Liver (tissue), 9 donors: ENCODE measurements around the gene PNMT. TPM values are rescaled to one million over a fixed set of nuclear protein-coding genes. Genes with fewer than 3 reads are reported as not detected.

Experiments
- DNase-seq: peaks from one replicate; pipeline ENCODE4 v3.0.0-alpha.2; 2017; ENCODE audit warnings: low spot score
- H3K27ac ChIP-seq, 2 donors: one replicate each; pipeline ENCODE4 v1.7.0; 2013; ENCODE audit warnings: inconsistent platforms in 2 of 2, low read length in 2 of 2, control low read depth in 1 of 2, low read depth in 1 of 2, mild to moderate bottlenecking in 1 of 2
- H3K27me3 ChIP-seq, 4 donors: one replicate each; pipeline versions ENCODE4 v1.6.1 to v1.7.0; 2013; ENCODE audit warnings: low read length in 3 of 4, inconsistent platforms in 1 of 4, mild to moderate bottlenecking in 1 of 4, moderate library complexity in 1 of 4; ENCODE audit not compliant: control insufficient read depth in 4 of 4, insufficient read depth in 4 of 4
- H3K36me3 ChIP-seq, 4 donors: one replicate each; pipeline versions ENCODE4 v1.6.1 to v1.7.0; 2013; ENCODE audit warnings: low read length in 3 of 4, mild to moderate bottlenecking in 3 of 4, low read depth in 1 of 4, moderate library complexity in 1 of 4; ENCODE audit not compliant: control insufficient read depth in 4 of 4, insufficient read depth in 3 of 4
- H3K4me1 ChIP-seq, 4 donors: one replicate each; pipeline versions ENCODE4 v1.6.1 to v1.7.0; 2013; ENCODE audit warnings: low read length in 3 of 4, mild to moderate bottlenecking in 3 of 4, moderate library complexity in 1 of 4; ENCODE audit not compliant: control insufficient read depth in 4 of 4, insufficient read depth in 4 of 4
- H3K4me3 ChIP-seq, 3 donors: one replicate each; pipeline versions ENCODE4 v1.6.1 to v1.7.0; 2013; ENCODE audit warnings: low read length in 3 of 3, control low read depth in 1 of 3, low read depth in 1 of 3, mild to moderate bottlenecking in 1 of 3
- H3K9ac ChIP-seq, 2 donors: one replicate each; pipeline ENCODE4 v1.7.0; 2013; ENCODE audit warnings: low read length in 2 of 2, mild to moderate bottlenecking in 2 of 2, moderate library complexity in 2 of 2, control low read depth in 1 of 2, low read depth in 1 of 2
- H3K9me3 ChIP-seq, 4 donors: one replicate each; pipeline versions ENCODE4 v1.6.1 to v1.7.0; 2013; ENCODE audit warnings: low read length in 3 of 4; ENCODE audit not compliant: control insufficient read depth in 4 of 4
- ATF3 ChIP-seq: IDR thresholded peaks from 2 replicates; pipeline ENCODE4 v1.6.1; 2016; ENCODE audit warnings: antibody characterized with exemption
- CTCF ChIP-seq: fragments of 150-350 bp; IDR thresholded peaks from 2 replicates; pipeline ENCODE4 v1.5.1; 2017; ENCODE audit warnings: improper control_type of control experiment, low read depth, low read length; ENCODE audit not compliant: missing input control
- EGR1 ChIP-seq, 2 donors: IDR thresholded peaks; 2 replicates each; pipeline ENCODE4 v1.6.1; 2016 to 2018; ENCODE audit warnings: antibody characterized with exemption in 2 of 2, low read depth in 2 of 2
- FOXA1 ChIP-seq: IDR thresholded peaks from 2 replicates; pipeline ENCODE4 v1.6.1; 2016; ENCODE audit warnings: antibody characterized with exemption
- FOXA2 ChIP-seq: IDR thresholded peaks from 2 replicates; pipeline ENCODE4 v1.6.1; 2016; ENCODE audit warnings: antibody characterized with exemption
- GABPA ChIP-seq, 2 donors: IDR thresholded peaks in 1 of 2; conservative IDR thresholded peaks in 1 of 2; 2 replicates each; pipeline ENCODE4 v1.6.1; 2016; ENCODE audit warnings: antibody characterized with exemption in 2 of 2, mild to moderate bottlenecking in 1 of 2, moderate library complexity in 1 of 2
- HNF4A ChIP-seq, 2 donors: conservative IDR thresholded peaks; 2 replicates each; pipeline ENCODE4 v1.6.1; 2016; ENCODE audit warnings: antibody characterized with exemption in 2 of 2, mild to moderate bottlenecking in 2 of 2
- JUND ChIP-seq, 2 donors: IDR thresholded peaks; 2 replicates each; pipeline ENCODE4 v1.6.1; 2016; ENCODE audit warnings: antibody characterized with exemption in 2 of 2
- NR2F2 ChIP-seq: IDR thresholded peaks from 2 replicates; pipeline ENCODE4 v1.6.1; 2016; ENCODE audit warnings: antibody characterized with exemption
- RAD21 ChIP-seq, 2 donors: IDR thresholded peaks; 2 replicates each; pipeline ENCODE4 v1.6.1; 2016; ENCODE audit warnings: antibody characterized with exemption in 2 of 2, mild to moderate bottlenecking in 2 of 2
- RXRA ChIP-seq, 2 donors: IDR thresholded peaks; 2 replicates each; pipeline ENCODE4 v1.6.1; 2017 to 2018; ENCODE audit warnings: antibody characterized with exemption in 2 of 2, mild to moderate bottlenecking in 1 of 2
- SP1 ChIP-seq: IDR thresholded peaks from 2 replicates; pipeline ENCODE4 v1.6.1; 2018; ENCODE audit warnings: antibody characterized with exemption, mild to moderate bottlenecking
- TAF1 ChIP-seq: conservative IDR thresholded peaks from 2 replicates; pipeline ENCODE4 v1.6.1; 2016; ENCODE audit warnings: antibody characterized with exemption, mild to moderate bottlenecking
- YY1 ChIP-seq: IDR thresholded peaks from 2 replicates; pipeline ENCODE4 v1.6.1; 2016; ENCODE audit warnings: antibody characterized with exemption, mild to moderate bottlenecking
- ZBTB33 ChIP-seq: IDR thresholded peaks from 2 replicates; pipeline ENCODE4 v1.6.1; 2016; ENCODE audit warnings: antibody characterized with exemption
- WGBS: extraction: QIAGEN DNeasy Blood & Tissue Kit; methylation state at CpG from one replicate; pipeline ENCODE4 v1.1.7; 2013; 5-methylcytosine and 5-hydroxymethylcytosine counted together
- polyA plus RNA-seq, 2 donors: library from polyadenylated mRNA; stranded (reverse) in 1 of 2; unstranded in 1 of 2; fragments of 200-250 nt in 1 of 2; fragments of >200 nt in 1 of 2; fragmentation: Nextera tagmentation in 1 of 2; extraction: Ambion mirVana in 1 of 2; gene quantifications; one replicate each; pipeline versions ENCODE4 v1.2.1 to v1.2.3, GENCODE V29; 2013 to 2015
- total RNA-seq, 2 donors: library from RNA; depleted of rRNA; stranded (reverse); fragments of >200 nt; gene quantifications; one replicate each; pipeline ENCODE4 v1.2.3, GENCODE V29; 2014
- donor health status: healthy.
- donor health status: healthy.
- donor health status: healthy.
- donor health status: healthy.
- donor health status: healthy.

PNMT gene
- total and polyA plus RNA-seq, 4 donors, result 0.20 to 8.6 (median 0.26) TPM; not detected in 1

- TF ChIP-seq YY1, result no peak
- TF ChIP-seq JUND (IDR thresholded peaks at IDR 0.05), result no peak
- no peak for TF ChIP-seq TAF1
- TF ChIP-seq NR2F2, result no peak
- no peak for TF ChIP-seq RXRA (IDR thresholded peaks at IDR 0.05)
- TF ChIP-seq SP1, result no peak
- TF ChIP-seq FOXA2, result no peak
- TF ChIP-seq RAD21 (IDR thresholded peaks at IDR 0.05), result no peak
- no peak for TF ChIP-seq GABPA (IDR thresholded peaks at IDR 0.05 in 1 of 2, conservative IDR thresholded peaks at IDR 0.05 in 1 of 2)
- no peak for TF ChIP-seq ZBTB33
- H3K27me3 ChIP-seq, result no peaks in the 10 kb centered on the region
- no peak overlapping the region for H3K27ac ChIP-seq
- H3K36me3 ChIP-seq, result no peaks in the 10 kb centered on the region
- 80% methylated on average over 7 of the region's 7 CpGs for whole genome bisulfite sequencing
- no peak for DNase-seq
- H3K4me1 ChIP-seq, result peaks cover 3 to 6% (median 4%) of the 10 kb centered on the region in 4 donors
- no peak overlapping the region for H3K9ac ChIP-seq
- H3K9me3 ChIP-seq, result no peaks in the 10 kb centered on the region
- H3K4me3 ChIP-seq, result no peak overlapping the region
Observed at GRCh38 chr17:39652587-39653315, 15.5 kb upstream of the PNMT start.

GRCh38 chr17:39653316-39653661 is 15.0 kb upstream of the PNMT start:
- H3K36me3 ChIP-seq, result peaks cover 0 to 5% (median under 1%) of the 10 kb centered on the region in 4 donors
- DNase-seq, result no peak
- peaks cover 3 to 6% (median 4%) of the 10 kb centered on the region in 4 donors for H3K4me1 ChIP-seq
- H3K9ac ChIP-seq, result no peak overlapping the region
- H3K27me3 ChIP-seq, result no peaks in the 10 kb centered on the region
- no peak overlapping the region for H3K27ac ChIP-seq
- no peak overlapping the region for H3K4me3 ChIP-seq
- TF ChIP-seq SP1, result no peak
- no peak for TF ChIP-seq NR2F2
- TF ChIP-seq ATF3, result no peak
- no peak for TF ChIP-seq RXRA (IDR thresholded peaks at IDR 0.05)
- TF ChIP-seq YY1, result no peak
- TF ChIP-seq GABPA (IDR thresholded peaks at IDR 0.05 in 1 of 2, conservative IDR thresholded peaks at IDR 0.05 in 1 of 2), result no peak
- TF ChIP-seq EGR1 (IDR thresholded peaks at IDR 0.05; ENCODE audit: low read depth in 2 of 2), result no peak
- no peaks in the 10 kb centered on the region for H3K9me3 ChIP-seq
- 87% methylated on average over 12 of the region's 12 CpGs for WGBS

GRCh38 chr17:39653662-39654331 is 14.5 kb upstream of the PNMT start:
- peaks cover 3 to 6% (median 4%) of the 10 kb centered on the region in 4 donors for H3K4me1 ChIP-seq
- 63% methylated on average over 14 of the region's 14 CpGs for WGBS
- H3K4me3 ChIP-seq, result no peak overlapping the region
- no peaks in the 10 kb centered on the region for H3K9me3 ChIP-seq
- peak; percentile 85 for DNase-seq
- no peak overlapping the region for H3K27ac ChIP-seq
- no peaks in the 10 kb centered on the region for H3K27me3 ChIP-seq
- H3K36me3 ChIP-seq, result peaks cover 0 to 7% (median 3%) of the 10 kb centered on the region in 4 donors
- TF ChIP-seq CTCF (peak; percentile 63), ZBTB33 (no peak), RAD21 (IDR thresholded peaks at IDR 0.05) (peak in 1 of 2 donors; percentile 75), FOXA1 (no peak), HNF4A (conservative IDR thresholded peaks at IDR 0.05) (peak in 1 of 2 donors; percentile 60), SP1 (no peak), ATF3 (no peak), RXRA (IDR thresholded peaks at IDR 0.05) (peak in 1 of 2 donors; percentile 72), YY1 (no peak)
- no peak overlapping the region for H3K9ac ChIP-seq
